HepG2 (cell line): ENCODE data around the gene REM2. TPM values are rescaled to one million over a fixed set of nuclear protein-coding genes. Genes with fewer than 3 reads are reported as not detected.

Source experiments
- GATAD1 ChIP-seq: IDR thresholded peaks from 2 replicates; pipeline ENCODE4 v1.6.1; 2016; ENCODE audit warnings: missing genetic modification reagents, missing compliant biosample characterization
- HCFC1 ChIP-seq: fragments of 150-350 bp; IDR thresholded peaks from 2 replicates; pipeline ENCODE4 v1.6.1; 2014; ENCODE audit warnings: low read depth, low read length
- JUND ChIP-seq: sonication (generic); formaldehyde crosslinking; IDR thresholded peaks from 2 replicates; pipeline ENCODE4 v1.8.0; 2022; ENCODE audit warnings: mild to moderate bottlenecking, missing genetic modification reagents
- KLF13 ChIP-seq: sonication (generic); formaldehyde crosslinking; IDR thresholded peaks from 2 replicates; pipeline ENCODE4 v1.4.0; 2020; ENCODE audit warnings: mild to moderate bottlenecking, missing genetic modification reagents
- KLF6 ChIP-seq: IDR thresholded peaks from 2 replicates; pipeline ENCODE4 v1.8.0; 2016; ENCODE audit warnings: missing biosample characterization, missing genetic modification reagents
- MEIS1 ChIP-seq: sonication (generic); formaldehyde crosslinking; IDR thresholded peaks from 2 replicates; pipeline ENCODE4 v1.9.0; 2021; ENCODE audit warnings: mild to moderate bottlenecking, missing genetic modification reagents, moderate library complexity, borderline replicate concordance
- MIXL1 ChIP-seq: IDR thresholded peaks from 2 replicates; pipeline ENCODE4 v1.6.1; 2016
- MTA1 ChIP-seq: sonication (generic); formaldehyde crosslinking; IDR thresholded peaks from 2 replicates; pipeline ENCODE4 v1.4.0; 2020; ENCODE audit warnings: missing genetic modification reagents, mild to moderate bottlenecking, borderline replicate concordance
- NCOA2 ChIP-seq: sonication (generic); formaldehyde crosslinking; IDR thresholded peaks from 2 replicates; pipeline ENCODE4 v1.8.0; 2022; ENCODE audit warnings: inconsistent platforms
- NFYC ChIP-seq: IDR thresholded peaks from 2 replicates; pipeline ENCODE4 v1.6.1; 2016; ENCODE audit warnings: missing genetic modification reagents, missing compliant biosample characterization
- SRF ChIP-seq: IDR thresholded peaks from 2 replicates; pipeline ENCODE4 v1.6.1; 2011; ENCODE audit warnings: mild to moderate bottlenecking, low read depth, low read length, moderate library complexity
- TEAD3 ChIP-seq: optimal IDR thresholded peaks from 2 replicates; pipeline ENCODE3; 2016; ENCODE audit warnings: borderline replicate concordance
- XRCC5 ChIP-seq: fragments of 200-400 bp; formaldehyde crosslinking; optimal IDR thresholded peaks from 2 replicates; pipeline ENCODE3; 2017; ENCODE audit warnings: mild to moderate bottlenecking, low read length
- ZFP1 ChIP-seq: IDR thresholded peaks from 2 replicates; pipeline ENCODE4 v1.6.1; 2016
- ZNF24 ChIP-seq: fragments of 450-650 bp; IDR thresholded peaks from 2 replicates; pipeline ENCODE4 v1.6.1; 2017; ENCODE audit warnings: antibody characterized with exemption, mild to moderate bottlenecking
- ZNF331 ChIP-seq: sonication (generic); formaldehyde crosslinking; IDR thresholded peaks from 2 replicates; pipeline ENCODE4 v1.4.0; 2020; ENCODE audit warnings: missing genetic modification reagents
- ZNF605 ChIP-seq: sonication (generic); formaldehyde crosslinking; IDR thresholded peaks from 2 replicates; pipeline ENCODE4 v1.8.0; 2022; ENCODE audit warnings: mild to moderate bottlenecking, missing genetic modification reagents
- polyA plus RNA-seq, 8 experiments: library from polyadenylated mRNA; depleted of rRNA in 3 of 8; stranded (reverse) in 7 of 8; unstranded in 1 of 8; fragments of >200 nt; fragmentation: Illumina TruSeq in 4 of 8; extraction: Trizol in 4 of 8; gene quantifications; 2 replicates each; pipeline versions ENCODE4 v1.2.1 to v1.2.3, GENCODE V29; 2011 to 2016; ENCODE audit warnings: low read depth in 4 of 8, missing spikeins in 1 of 8, mixed read lengths in 1 of 8; ENCODE audit not compliant: insufficient read depth in 1 of 8
- total RNA-seq, 5 experiments: library from RNA; depleted of rRNA; stranded (reverse); fragments of >200 nt; fragmentation: Illumina TruSeq; extraction: Trizol; gene quantifications; 2 replicates each; pipeline ENCODE4 v1.2.3, GENCODE V29; 2016; ENCODE audit warnings: low read depth in 1 of 5
- TF ChIP-seq, protein P1 (sequence below): sonication (generic); formaldehyde crosslinking; IDR thresholded peaks from 2 replicates; pipeline ENCODE4 v1.8.1; 2023; ENCODE audit warnings: mild to moderate bottlenecking, missing genetic modification reagents, borderline replicate concordance
- TF ChIP-seq, protein P2 (sequence below): sonication (generic); formaldehyde crosslinking; IDR thresholded peaks from 2 replicates; pipeline ENCODE4 v1.4.0; 2020; ENCODE audit warnings: missing genetic modification reagents
- TF ChIP-seq, protein P3 (sequence below): sonication (generic); formaldehyde crosslinking; IDR thresholded peaks from 2 replicates; pipeline ENCODE4 v1.5.0; 2020; ENCODE audit warnings: mild to moderate bottlenecking, missing genetic modification reagents, moderate library complexity
- TF ChIP-seq, protein P4 (sequence below): sonication (generic); formaldehyde crosslinking; conservative IDR thresholded peaks from 2 replicates; pipeline ENCODE4 v1.8.0; 2022; ENCODE audit warnings: mild to moderate bottlenecking, moderate library complexity, missing genetic modification reagents

The REM2 gene
- total and polyA plus RNA-seq, 2 of the 13 experiments (the other 11 are each of a cell fraction or from before 2014, with no cell fraction given) = 0.20 TPM; not detected in 1

DNA sequence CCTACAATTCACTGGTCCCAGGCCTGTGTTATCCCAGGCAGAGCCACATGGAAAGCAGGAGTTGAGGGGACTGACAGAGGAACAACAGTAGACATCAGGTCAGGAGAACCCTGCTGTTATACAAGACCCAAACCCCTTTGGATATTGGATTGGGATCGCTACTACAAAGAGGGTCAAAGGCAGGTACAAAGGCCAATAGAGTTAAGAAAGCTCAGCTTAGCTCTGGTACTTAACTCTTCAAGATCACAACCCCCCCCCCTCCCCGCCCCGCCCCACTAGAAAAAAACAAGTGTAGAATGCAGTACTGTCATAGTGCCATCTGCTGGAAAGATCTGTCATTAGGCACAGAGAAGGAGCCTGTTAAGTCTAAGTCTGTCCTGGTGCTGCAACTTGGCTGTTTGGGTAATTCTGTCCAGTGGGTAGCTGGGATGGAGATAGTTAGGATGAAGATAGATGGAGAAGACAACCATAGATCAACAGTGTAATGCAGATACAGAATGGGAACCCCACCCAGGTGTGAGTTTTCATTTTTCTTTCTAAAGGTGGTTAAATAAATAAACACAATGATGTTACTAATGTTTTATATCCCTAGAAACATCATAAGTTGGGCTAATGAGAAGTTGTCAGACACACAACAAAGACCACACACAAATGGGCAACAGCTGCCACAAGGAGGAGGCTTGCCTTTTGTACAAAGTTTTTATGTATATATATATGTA lies 17.2 kb downstream of the REM2 start (continued):
- TF ChIP-seq ZNF605 (CRISPR knock-in tag) (0 out of 2 replicates have a peak, but pooled peaks have one; percentile 19), ZFP1 (CRISPR knock-in tag) (peak; percentile 18; the same call in 1 of the 2 replicates), GATAD1 (CRISPR knock-in tag) (0 out of 2 replicates have a peak, but pooled peaks have one; percentile 33), KLF13 (CRISPR knock-in tag) (no peak), ZNF331 (CRISPR knock-in tag) (peak; percentile 39; the same call in 1 of the 2 replicates), MTA1 (CRISPR knock-in tag) (no peak), TEAD3 (CRISPR knock-in tag) (peak; percentile 70), KLF6 (CRISPR knock-in tag) (0 out of 2 replicates have a peak, but pooled peaks have one; percentile 27), XRCC5 (peak; percentile 46), MIXL1 (CRISPR knock-in tag) (0 out of 2 replicates have a peak, but pooled peaks have one; percentile 70), ZNF24 (0 out of 2 replicates have a peak, but pooled peaks have one; percentile 27), JUND (CRISPR knock-in tag) (no peak), NFYC (CRISPR knock-in tag) (no peak), MEIS1 (CRISPR knock-in tag) (peak; percentile 68; the same call in 1 of the 2 replicates), SRF (0 out of 2 replicates have a peak, but pooled peaks have one; percentile 9), NCOA2 (CRISPR knock-in tag) (peak; percentile 34; the same call in 1 of the 2 replicates), HCFC1 (0 out of 2 replicates have a peak, but pooled peaks have one; percentile 4)
- TF ChIP-seq, protein P1, sequence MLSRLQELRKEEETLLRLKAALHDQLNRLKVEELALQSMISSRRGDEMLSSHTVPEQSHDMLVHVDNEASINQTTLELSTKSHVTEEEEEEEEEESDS (CRISPR knock-in tag) = no peak
- TF ChIP-seq, protein P2, sequence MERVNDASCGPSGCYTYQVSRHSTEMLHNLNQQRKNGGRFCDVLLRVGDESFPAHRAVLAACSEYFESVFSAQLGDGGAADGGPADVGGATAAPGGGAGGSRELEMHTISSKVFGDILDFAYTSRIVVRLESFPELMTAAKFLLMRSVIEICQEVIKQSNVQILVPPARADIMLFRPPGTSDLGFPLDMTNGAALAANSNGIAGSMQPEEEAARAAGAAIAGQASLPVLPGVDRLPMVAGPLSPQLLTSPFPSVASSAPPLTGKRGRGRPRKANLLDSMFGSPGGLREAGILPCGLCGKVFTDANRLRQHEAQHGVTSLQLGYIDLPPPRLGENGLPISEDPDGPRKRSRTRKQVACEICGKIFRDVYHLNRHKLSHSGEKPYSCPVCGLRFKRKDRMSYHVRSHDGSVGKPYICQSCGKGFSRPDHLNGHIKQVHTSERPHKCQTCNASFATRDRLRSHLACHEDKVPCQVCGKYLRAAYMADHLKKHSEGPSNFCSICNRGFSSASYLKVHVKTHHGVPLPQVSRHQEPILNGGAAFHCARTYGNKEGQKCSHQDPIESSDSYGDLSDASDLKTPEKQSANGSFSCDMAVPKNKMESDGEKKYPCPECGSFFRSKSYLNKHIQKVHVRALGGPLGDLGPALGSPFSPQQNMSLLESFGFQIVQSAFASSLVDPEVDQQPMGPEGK (CRISPR knock-in tag) = peak; percentile 97
- TF ChIP-seq, protein P3, sequence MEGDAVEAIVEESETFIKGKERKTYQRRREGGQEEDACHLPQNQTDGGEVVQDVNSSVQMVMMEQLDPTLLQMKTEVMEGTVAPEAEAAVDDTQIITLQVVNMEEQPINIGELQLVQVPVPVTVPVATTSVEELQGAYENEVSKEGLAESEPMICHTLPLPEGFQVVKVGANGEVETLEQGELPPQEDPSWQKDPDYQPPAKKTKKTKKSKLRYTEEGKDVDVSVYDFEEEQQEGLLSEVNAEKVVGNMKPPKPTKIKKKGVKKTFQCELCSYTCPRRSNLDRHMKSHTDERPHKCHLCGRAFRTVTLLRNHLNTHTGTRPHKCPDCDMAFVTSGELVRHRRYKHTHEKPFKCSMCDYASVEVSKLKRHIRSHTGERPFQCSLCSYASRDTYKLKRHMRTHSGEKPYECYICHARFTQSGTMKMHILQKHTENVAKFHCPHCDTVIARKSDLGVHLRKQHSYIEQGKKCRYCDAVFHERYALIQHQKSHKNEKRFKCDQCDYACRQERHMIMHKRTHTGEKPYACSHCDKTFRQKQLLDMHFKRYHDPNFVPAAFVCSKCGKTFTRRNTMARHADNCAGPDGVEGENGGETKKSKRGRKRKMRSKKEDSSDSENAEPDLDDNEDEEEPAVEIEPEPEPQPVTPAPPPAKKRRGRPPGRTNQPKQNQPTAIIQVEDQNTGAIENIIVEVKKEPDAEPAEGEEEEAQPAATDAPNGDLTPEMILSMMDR = peak; percentile 87
- TF ChIP-seq, protein P4, sequence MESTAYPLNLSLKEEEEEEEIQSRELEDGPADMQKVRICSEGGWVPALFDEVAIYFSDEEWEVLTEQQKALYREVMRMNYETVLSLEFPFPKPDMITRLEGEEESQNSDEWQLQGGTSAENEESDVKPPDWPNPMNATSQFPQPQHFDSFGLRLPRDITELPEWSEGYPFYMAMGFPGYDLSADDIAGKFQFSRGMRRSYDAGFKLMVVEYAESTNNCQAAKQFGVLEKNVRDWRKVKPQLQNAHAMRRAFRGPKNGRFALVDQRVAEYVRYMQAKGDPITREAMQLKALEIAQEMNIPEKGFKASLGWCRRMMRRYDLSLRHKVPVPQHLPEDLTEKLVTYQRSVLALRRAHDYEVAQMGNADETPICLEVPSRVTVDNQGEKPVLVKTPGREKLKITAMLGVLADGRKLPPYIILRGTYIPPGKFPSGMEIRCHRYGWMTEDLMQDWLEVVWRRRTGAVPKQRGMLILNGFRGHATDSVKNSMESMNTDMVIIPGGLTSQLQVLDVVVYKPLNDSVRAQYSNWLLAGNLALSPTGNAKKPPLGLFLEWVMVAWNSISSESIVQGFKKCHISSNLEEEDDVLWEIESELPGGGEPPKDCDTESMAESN (CRISPR knock-in tag) = 0 out of 2 replicates have a peak, but pooled peaks have one; percentile 51
- TF ChIP-seq, all 625 proteins: peak for 60
